ENCODE results near the gene MDM1.

MDM1 gene

GRCh38 chr12:68246350-68246749, 85.8 kb downstream of the MDM1 start:
- DNase-seq (ENCODE audit: low spot score), result no peak
- in situ Hi-C loops (cut with MboI; ENCODE audit: low pct_unique_long_range_greater_than_20kb, low sequenced_read_pairs, unreplicated experiment), result loop anchor here (25.0 kb wide), 1 partner anchor 441 kb away; the partner anchor contains the start of gene NUP107
- no peak for TF ChIP-seq CTCF (IDR thresholded peaks at IDR 0.05; ENCODE audit: extremely low read depth, insufficient read depth, missing control alignments)

GRCh38 chr12:68245180-68246021, 86.8 kb downstream of the MDM1 start:
- no peak for DNase-seq (ENCODE audit: low spot score)
- no peak for TF ChIP-seq CTCF (IDR thresholded peaks at IDR 0.05; ENCODE audit: extremely low read depth, insufficient read depth, missing control alignments)
- in situ Hi-C loops (cut with MboI; ENCODE audit: low pct_unique_long_range_greater_than_20kb, low sequenced_read_pairs, unreplicated experiment), result loop anchor here (25.0 kb wide), 1 partner anchor 442 kb away; the partner anchor contains the start of gene NUP107
